Renal cortical epithelial cell (primary cell): Measurements from ENCODE around the gene KIAA1958. TPM values are rescaled to one million over a fixed set of nuclear protein-coding genes. Genes with fewer than 3 reads are reported as not detected.

ENCODE experiments used
- DNase-seq: peaks from one replicate; pipeline ENCODE4 v3.0.0-alpha.2; 2011; ENCODE audit warnings: low read depth
- total RNA-seq: library from RNA; depleted of rRNA; stranded (reverse); fragments of >200 nt; gene quantifications from 2 replicates; pipeline ENCODE4 v1.2.3, GENCODE V29; 2014

KIAA1958 gene
- total RNA-seq, result 4.2 and 21.8 TPM in 2 replicates

DNA sequence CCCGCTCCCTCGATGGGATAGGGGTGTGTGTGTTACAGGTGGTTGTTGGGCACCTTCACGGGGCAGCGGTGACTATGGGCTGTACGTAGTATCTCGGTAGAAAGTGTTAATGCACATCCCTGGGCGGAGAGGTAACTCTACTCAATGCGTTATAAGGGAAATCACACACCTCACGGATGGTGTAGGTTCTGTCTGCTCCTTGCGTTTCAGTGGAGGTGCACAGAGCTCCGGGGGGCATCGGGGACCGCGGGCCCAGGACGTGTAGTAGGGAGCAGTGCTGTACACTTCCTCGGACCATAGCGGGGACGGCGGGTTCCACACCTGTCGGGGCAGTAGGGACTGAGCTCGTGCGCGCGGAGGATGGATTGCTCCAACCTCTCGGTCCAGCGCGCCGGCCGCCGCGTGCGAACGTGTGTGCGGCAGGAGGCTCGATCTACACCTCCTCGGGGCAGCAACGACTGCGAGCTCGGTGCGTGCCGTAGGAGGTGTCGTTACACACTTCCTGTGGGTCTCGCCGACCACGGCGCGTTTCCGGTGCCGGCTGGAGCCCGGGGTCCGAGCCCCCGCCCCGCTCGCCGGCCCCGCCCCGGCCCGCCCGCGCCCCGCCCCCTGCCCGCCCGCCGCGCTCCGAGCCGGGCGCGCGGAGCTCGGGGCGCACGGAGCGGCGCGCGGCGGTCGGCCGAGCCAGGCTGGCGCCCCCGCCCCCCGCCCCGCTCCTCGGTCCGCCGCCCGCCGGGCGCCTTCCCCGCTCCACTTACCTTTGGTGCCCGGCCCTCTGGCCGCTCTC lies at the start of gene KIAA1958:
TSS of gene KIAA1958 (plus strand) at position 607 of the 787 bp plus-strand sequence. CDS start 87,254 bp downstream, outside the sequence.
- peak; percentile 66 for DNase-seq

DNA sequence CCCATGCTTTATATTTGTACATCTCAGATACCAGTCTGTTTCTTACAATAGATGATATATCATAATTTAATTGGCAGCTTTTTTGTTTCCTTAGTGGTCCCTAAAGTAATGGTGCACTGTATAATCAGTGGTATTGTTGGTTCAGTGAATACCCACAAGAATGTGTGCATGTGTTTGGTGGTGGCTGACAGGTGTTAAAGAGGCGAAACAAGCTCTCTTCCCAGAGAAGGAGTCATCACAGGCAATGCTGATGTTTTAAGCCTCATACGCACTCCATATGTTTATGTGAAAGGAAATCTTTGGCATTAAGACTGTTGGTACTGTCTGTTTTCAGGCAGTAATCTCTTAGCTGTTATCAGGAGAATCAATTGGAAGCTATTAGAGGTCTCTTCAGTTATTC lies 49.2 kb upstream of the KIAA1958 start:
- no peak for DNase-seq

DNA sequence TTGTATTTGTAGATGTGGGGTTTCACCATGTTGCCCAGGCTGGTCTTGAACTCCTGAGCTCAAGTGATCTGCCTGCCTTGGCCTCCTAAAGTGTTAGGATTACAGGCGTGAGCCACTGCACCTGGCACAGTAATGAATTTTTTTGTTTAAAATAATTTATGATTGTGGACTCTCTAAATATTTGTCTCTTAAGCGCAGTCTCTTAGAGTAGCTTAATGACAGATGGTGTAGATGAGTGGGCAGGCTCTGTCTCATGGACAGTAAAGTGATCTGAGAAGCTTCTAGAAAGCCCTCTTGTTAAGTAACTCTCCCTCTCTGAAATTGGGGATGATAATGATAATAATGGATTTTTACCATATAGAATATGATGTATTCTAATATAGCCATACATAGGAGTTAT lies 47.5 kb upstream of the KIAA1958 start:
- DNase-seq, result no peak

DNA sequence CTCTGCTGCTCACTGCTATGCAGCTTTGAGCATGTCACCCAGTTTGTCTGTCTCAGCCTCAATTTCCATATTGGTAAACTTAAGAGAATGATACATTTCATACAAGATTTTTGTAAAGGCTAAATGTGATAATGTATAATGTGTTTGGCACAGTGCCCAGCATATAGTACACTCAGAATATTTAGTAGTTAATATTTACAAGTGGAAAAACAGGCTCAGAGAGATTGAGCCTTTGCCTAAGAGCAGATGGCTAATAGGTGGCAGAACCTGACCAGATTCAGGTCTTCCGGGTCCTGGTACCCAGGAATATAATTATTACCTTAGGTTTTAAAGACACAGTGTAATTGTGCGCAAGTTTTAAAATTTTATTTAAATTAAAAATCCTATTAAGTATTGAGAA lies 46.8 kb upstream of the KIAA1958 start:
- peak; percentile 4 for DNase-seq

DNA sequence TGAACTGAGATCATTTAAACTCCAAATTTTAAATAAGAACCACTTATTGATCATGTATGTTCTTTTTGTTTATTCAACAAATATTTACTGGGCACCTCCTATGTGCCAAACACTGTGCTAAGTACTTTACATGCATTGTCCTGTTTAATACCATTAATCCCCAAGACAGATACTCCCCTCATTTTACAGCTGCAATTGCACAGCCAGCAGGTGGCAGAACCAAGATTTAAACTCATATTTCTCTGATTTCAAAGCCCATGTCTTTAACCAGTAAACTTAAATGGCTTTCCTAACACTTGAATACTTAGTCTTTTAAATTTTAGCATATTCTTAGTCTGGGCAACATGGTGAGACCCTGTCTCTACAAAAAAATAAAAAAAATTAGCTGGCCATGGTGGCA lies 43.4 kb upstream of the KIAA1958 start:
- DNase-seq, result peak; percentile 34

- DNase-seq, result no peak
Measured at GRCh38 chr9:112443636-112444035, 43.0 kb upstream of the KIAA1958 start.

GRCh38 chr9:112445196-112445595 lies 41.4 kb upstream of the KIAA1958 start:
- no peak for DNase-seq

DNA sequence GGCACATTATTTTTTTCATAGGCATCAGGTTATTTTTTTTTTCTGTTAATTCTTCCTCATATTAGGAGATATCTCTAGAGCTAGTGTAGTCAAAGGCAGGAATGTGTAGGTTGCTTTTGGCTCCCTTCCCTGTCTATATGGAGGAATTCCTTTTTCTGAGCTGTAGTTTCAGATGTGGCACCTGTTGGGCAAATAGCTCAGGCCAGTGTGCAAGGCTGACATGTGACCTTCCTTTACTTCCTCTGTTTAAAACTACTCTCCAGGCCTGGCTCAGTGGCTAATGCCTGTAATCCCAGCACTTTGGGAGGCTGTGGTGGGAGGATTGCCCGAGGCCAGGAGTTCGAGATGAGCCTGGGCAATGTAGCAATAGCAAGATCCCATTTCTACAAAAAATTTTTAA lies 40.5 kb upstream of the KIAA1958 start:
- no peak for DNase-seq

GRCh38 chr9:112446526-112446925 lies 40.1 kb upstream of the KIAA1958 start:
- no peak for DNase-seq

- peak; percentile 13 for DNase-seq
Measured at GRCh38 chr9:112447283-112447761, 39.3 kb upstream of the KIAA1958 start.

- DNase-seq, result no peak
Measured at GRCh38 chr9:112462855-112463254, 23.8 kb upstream of the KIAA1958 start.

DNA sequence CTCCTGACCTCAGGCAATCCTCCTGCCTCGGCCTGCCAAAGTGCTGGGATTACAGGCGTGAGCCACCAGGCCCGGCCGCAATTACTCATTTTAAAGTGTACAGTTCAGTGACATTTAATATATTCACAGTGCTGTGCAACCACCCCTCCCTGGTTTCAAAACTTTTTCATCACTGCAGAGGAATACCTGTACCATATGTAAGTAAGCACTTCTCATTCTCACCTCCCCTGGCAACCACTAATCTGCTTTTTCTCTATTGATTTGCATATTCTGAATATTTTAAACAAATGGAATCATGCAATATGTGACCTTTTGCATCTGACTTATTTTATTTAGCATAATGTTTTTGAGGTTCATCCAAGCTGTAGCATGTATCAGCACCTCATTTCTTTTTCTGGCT lies 21.3 kb upstream of the KIAA1958 start:
- DNase-seq, result no peak

DNA sequence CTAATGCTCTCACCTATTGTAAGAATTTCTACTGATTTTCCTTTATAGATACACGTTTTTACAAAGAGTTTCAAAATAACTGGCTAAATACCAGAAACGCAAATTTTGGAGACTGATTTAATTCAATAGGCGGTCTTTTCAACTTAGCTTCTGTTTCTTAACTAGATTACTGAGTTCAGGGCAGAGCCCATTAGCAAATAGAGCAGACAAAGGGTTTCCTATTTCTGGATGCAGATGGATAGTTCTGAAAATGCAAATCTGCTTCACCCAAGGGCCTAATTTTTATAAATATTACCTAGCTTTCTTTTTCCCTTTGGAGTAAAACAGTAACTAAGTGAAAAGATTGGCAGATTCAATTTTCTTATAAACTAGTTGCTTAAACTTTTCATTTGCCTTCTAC lies 13.6 kb upstream of the KIAA1958 start:
- no peak for DNase-seq

DNA sequence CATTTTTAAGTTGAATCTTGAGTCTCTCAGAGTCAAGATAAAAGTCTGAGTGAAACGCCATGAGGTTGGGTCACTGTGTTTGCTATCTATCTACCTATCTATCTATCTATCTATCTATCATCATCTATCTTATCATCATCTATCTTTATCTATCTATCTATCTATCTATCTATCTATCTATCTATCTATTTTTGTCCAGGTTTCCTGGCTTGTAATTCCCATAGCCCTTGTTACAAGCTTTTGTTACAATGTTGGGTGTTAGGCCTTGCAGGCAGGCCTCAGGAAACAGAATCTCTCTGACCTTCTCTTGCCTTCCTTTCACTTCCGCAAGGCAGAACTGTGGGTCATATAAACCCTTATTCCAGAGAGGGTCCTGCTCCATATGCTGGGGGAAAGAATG lies 12.6 kb upstream of the KIAA1958 start:
- DNase-seq, result no peak

DNA sequence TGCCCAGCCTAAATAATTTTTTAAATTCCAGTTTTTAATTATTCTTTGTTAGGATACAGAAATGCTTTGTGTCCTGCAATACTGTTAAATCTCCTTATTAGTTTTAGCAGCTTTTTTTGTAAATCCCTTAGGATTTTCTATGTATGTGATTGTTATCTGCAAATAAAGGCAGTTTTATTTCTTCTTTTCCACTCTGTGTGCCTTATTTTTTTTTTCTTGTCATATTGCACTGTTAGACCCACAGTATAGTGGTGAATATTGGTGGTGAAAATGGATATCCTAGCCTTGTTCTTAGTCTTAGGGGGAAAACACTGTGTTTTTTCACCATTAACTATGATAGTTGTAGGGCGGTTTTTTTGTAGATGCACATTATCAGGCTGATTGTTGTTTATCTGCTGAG lies 11.3 kb upstream of the KIAA1958 start:
- no peak for DNase-seq

DNA sequence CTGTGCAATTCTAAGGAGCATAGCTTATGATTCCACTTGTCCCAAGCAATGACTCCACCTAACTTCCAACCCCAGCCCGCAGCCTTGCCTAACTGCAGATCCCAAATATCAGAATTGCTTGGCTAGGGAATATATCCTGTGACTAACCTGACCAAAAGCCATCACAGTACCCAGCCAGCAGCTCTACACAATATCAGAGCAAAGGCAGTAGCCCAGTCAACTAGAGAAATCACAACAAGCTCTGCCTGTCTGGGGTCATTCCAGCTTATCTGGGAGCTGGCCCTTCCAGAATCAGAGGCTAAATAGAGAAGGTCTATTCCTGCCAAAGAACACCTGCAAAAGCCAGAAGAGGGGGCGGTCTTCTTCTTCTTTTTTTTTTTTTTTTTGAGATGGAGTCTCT lies 9.3 kb upstream of the KIAA1958 start:
- no peak for DNase-seq

DNA sequence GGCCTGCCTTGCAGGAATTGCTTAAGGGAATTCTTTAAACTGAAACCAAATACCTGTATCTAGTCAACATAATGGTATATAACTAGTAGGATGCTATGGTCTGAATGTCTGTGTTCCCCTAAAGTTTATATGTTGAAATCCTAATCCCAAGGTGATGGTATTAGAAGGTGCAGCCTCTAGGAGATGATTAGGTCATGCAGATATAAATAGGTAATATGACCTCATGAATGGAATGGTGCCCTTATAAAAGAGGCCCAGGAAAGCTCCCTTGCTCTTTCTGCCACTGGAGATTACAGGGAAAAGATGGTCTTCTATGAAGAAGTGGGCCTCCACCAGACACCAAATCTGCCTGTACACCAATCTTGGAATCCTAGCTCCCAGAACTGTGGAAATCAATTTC lies 7.4 kb upstream of the KIAA1958 start:
- no peak for DNase-seq

DNA sequence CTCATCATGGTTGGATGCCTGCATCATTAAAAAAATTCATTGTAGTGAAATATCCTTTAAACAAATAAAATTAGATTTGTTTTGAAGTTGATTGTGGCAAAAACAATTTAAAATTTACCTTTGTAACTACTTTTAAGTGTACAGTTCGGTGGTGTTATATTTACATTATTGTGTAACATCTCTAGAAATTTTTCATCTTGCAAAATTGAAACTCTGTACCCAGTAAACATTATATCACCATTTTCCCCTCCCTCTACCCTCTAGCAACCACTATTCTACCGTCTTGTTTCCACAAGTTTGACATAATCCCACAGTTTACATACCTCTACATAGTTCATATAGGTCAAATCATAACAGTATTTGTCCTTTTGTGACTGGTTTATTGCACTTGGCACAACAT lies 2.0 kb upstream of the KIAA1958 start:
- DNase-seq, result no peak

DNA sequence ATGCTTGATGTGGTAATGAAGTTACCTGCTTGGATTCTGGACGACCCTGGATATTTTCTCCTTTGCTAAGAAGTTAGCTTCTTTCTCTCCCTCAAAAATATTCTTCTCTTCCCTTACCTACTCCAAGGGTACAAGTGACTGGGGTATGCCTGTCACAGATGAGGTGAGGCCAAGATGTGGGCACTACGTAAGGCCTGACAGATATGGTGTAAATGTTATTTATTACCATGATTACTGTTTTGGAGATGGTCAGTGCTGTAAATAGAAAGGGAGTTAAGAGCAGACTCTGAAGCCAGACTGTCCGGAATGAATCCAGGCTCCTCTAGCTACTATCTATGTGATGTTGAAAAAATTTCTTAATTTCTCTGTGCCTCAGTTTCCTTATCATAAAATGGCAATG lies 1.1 kb upstream of the KIAA1958 start:
- DNase-seq, result no peak

GRCh38 chr9:112487008-112487798 lies 576 bp downstream of the KIAA1958 start:
- no peak for DNase-seq

GRCh38 chr9:112487799-112488340 lies 1.2 kb downstream of the KIAA1958 start:
- peak; percentile 40 for DNase-seq

DNA sequence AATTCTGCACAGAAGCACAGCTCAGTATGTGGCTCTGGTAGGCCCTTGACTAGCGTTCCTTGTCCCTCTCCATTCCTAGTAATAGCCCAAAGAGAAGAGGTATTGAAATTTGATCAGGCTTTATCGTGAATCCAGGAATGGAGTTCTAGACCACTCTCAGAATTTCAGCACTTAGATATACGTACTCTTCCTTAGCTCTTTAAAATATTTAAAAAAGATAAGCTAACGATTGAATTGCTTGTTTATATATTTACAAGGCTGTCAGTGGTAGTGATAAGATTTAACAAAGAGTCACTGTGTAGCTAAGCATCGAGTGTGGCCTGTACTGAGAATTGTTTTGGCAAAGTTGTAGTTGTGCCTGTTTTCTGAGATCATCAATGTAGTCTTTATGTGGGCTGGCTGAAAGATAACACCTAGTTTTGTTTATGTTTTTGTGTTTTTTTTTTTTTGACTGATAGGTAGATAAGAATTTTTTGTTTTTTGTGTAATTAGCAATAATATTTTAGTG lies 2.5 kb downstream of the KIAA1958 start:
- no peak for DNase-seq
